GM18499 (cell line): ENCODE data around the gene TESK2.

Experiments
- ATAC-seq: cut with Tn5 transposase; IDR thresholded peaks from one replicate; pipeline ENCODE4 v1.9.1; 2021; ENCODE audit warnings: moderate number of reproducible peaks; ENCODE audit not compliant: insufficient read depth, unreplicated experiment

The TESK2 gene

DNA sequence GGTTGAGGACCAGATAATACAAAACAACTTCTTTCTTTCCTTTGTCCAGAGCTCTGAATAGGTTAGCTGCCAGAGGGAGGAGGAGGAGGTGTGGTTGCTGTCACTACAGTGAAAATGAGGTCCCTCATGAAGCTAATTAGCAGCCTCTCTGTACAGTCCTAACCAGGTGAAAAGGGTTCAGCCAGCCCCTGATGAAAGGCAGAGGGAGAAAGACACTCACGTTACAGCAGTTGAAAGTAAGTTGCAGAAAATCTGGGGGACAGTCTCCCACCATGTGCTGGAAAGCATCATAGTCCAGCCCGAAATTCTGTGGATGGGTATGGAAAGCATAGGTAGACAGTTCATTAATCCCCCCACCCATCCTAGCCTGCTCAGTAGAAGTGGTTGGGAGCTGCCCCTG, 144.5 kb downstream of the TESK2 start:
- ATAC-seq, result no peak

- ATAC-seq, result no peak
Observed at GRCh38 chr1:45345014-45345413, 145.9 kb downstream of the TESK2 start.

GRCh38 chr1:45344499-45344898, 146.5 kb downstream of the TESK2 start:
- ATAC-seq, result no peak

GRCh38 chr1:45340816-45341466, 150.0 kb downstream of the TESK2 start:
- no peak for ATAC-seq

- ATAC-seq, result peak; percentile 42
Observed at GRCh38 chr1:45339789-45340558, 151.0 kb downstream of the TESK2 start, which contains the start of the genes MUTYH and TOE1. TSS of gene MUTYH (minus strand) at chr1:45340440. CDS start at chr1:45334505, 5,935 bp downstream. TSS of gene TOE1 (plus strand) at chr1:45340170. CDS start at chr1:45340253, 83 bp downstream.

- ATAC-seq, result no peak
Observed at GRCh38 chr1:45337630-45338325, 153.2 kb downstream of the TESK2 start.

DNA sequence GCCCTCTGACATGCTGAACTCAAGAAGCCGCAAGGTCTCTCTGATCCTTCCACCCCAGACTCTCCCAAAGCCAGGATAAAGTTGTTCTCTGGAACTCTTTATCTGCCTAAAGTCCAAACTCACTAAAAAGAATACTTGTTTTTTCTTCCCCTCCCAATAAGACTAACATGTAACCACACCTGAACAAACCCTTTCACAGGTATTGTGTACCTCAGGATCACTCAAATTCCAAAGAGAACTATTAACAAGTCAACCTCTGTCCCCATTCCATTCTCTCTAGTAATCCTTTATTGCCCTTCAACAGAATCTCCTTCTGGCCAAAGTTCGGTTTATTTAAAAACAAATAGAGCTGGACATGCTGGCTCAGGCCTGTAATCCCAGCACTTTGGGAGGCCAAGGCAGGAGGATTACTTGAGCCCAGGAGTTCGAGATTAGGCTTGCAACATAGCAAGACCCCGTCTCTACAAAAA, 155.1 kb downstream of the TESK2 start:
- no peak for ATAC-seq

DNA sequence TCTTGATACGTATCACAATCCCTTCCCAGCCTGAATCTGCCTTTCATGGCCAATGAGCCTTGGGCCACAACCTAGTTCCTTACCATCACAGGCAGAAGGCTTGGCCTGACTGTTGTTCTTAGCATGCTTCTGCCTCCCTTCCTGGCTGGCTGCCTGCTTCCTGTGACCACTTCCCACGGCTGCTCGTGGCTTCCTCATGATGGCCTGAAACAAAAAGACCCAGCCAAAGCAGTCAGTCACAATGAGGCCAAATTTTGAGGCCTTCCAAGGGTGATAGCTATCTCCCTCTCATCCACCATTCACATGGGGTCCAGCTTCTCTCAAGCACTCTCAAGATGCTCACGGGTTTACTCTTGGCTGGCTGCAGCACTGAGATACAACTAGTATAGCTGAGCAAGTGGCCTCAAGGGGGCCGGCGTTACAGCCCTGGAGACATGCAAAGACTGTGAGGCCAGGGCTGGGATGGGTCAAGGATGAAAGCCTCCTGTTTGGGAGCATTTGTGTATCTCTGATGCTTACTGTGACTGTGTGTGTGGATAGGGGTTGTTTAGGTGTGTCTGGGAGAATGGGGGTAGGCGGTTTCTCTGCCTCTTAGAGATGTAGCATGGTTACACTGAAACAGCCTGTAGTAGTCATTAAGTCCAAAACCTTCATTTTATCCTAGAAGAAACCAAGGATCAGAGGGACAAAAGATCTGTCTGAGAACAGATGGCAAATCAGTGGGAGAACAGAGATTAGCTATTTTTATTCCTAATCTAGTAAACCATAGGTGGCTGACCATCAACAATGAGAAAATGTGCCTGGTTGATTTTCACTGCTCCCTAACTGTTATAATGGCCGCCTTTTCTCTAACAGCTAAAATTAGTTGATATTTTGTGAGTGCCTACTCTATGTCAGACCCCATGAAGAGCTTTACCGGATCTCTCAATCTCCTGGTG, 156.4 kb downstream of the TESK2 start:
- no peak for ATAC-seq

- ATAC-seq, result no peak
Observed at GRCh38 chr1:45332346-45332720, 158.6 kb downstream of the TESK2 start.

DNA sequence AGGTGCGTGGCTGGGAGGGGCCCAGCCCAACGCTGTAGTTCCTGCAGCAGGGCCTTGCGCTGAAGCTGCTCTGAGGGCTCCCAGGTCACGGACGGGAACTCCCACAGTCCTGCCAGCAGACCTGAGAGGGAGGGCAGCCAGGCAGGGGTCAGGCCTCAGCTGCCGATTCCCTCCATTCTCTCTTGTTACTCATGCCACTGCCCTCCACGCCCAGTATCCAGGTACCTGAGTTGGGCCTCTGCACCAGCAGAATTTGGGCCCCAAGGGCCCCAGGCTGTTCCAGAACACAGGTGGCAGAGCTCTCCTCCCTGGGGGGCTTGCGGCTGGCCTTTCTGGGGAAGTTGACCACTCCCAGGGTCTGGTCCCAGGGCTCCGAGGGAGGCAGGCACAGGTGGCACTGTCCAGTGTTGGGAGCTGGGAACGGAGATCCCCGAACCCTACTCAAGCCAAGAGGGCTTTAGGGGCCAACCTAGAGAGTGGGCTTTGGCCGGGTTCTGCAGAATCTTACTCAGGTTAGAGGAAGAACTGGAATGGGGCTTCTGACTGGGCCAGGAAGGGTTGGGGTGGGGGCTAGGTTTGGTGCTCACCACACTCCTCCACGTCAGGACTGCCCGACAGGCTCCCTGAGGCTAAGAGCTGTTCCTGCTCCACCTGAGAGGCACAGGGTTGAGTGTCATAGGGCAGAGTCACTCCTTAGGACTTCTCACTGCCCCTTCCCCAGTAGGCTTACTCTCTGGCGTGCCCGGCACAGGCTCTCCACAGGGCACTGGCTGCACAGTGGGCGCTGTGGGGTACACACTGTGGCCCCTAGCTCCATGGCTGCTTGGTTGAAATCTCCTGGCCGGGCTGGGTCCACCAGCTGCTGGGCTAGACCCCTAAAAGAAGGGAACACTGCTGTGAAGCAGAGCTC, 159.3 kb downstream of the TESK2 start:
- ATAC-seq, result no peak

DNA sequence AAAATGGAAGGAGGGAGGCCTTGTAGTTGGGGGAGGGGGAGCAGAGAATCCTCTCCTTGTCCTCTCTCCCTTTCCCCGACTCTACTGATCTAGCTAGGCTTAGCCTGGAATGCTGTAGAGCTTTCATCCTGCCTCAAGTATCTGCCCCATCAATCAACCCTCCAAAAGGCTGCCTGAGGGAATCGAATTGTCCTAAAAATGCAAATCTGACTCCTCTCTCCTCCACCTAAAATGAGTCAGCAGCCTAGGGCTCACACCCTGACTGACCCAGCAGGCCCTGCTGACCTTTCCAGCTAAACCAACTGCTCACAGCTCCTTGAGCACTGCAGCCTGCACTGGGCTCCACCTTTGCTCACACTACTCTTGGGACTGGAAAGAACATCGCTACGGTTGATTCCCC, 161.5 kb downstream of the TESK2 start:
- ATAC-seq, result no peak

GRCh38 chr1:45328680-45329079, 162.3 kb downstream of the TESK2 start:
- no peak for ATAC-seq

DNA sequence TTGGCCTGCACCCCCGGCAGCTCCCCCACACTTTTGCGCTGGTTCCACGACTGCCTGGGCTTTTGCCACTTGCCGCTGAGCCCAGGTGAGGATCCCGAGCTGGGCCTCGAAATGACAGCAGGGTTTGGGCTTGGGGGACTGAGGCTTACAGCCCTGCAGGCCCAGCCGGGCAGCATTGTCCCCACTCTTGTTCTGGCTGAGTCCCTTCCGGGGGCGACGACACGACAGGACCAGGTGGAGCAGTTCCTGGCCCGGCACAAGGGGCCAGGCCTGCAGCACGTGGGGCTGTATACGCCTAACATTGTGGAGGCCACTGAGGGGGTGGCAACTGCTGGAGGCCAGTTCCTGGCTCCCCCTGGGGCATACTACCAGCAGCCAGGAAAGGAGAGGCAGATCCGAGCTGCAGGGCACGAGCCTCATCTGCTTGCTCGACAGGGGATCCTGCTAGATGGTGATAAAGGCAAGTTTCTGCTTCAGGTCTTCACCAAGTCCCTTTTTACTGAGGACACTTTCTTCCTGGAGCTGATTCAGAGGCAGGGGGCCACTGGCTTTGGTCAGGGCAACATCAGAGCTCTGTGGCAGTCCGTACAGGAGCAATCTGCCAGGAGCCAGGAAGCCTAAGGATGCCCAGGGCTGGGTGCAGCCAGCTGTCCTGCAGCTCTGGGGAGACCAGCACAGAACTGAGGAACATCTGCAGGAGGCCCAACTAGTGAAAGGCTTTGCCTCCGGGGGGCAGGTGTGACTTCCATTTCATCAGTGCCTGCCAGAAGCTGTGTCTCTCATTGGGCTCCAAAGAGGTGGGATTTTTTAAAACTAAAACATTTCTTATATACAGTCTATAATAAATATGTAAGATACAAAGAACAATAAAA, 163.1 kb downstream of the TESK2 start:
- ATAC-seq, result no peak

GRCh38 chr1:45326627-45327623, 164.0 kb downstream of the TESK2 start, which contains the start of gene HPDL:
TSS of gene HPDL (plus strand) at chr1:45326895. CDS start at chr1:45327149, 254 bp downstream.
- ATAC-seq, result no peak

GRCh38 chr1:45325851-45326506, 165.0 kb downstream of the TESK2 start:
- ATAC-seq, result no peak

DNA sequence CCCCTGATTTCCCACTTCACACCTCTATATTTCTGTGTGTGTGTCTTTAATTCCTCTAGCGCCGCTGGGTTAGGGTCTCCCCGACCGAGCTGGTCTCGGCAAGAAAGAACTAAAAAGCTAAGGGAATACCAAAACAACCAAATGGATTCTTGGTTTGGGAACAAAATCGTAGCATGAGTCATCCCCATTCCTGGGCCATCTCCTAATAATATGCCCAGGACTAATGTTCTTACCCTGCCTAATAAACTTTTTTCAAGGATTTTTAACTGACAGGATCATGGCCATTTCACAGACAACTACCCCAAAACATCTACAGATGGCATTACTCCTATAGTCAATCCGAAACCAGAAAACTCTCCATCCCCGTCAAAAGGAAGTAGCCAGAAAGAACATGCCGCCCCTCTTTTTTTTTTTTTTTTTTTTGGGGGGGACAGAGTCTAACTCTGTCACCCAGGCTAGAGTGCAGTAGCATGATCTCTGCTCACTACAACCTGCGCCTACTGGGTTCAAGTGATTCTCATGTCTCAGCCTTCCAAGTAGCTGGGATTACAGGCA, 168.4 kb downstream of the TESK2 start:
- no peak for ATAC-seq
